IMR-90 (cell line): ENCODE measurements around the gene ZNF19. TPM values are rescaled to one million over a fixed set of nuclear protein-coding genes. Genes with fewer than 3 reads are reported as not detected.

Source experiments
- ATAC-seq: fragments of 200-7000 bp; cut with Tn5 transposase; 2 replicates; pipeline ENCODE4 v1.9.1; 2020; ENCODE audit warnings: low read depth, mild to moderate bottlenecking, moderate library complexity
- BruUV-seq: library from RNA; stranded (reverse); fragments of 400-500 nt; replicated peaks from 2 replicates; lab custom pipeline; 2021; lab: Mats Ljungman, UMichigan
- CTCF ChIA-PET: fragments of 300-600 bp; formaldehyde crosslinking; extraction: SDS; loops from one replicate; lab custom pipeline; 2021; ENCODE audit warnings: antibody characterized with exemption; lab: Yijun Ruan, JAX
- POLR2A ChIA-PET: fragments of 300-600 bp; sonication (Branson Sonifier 250); formaldehyde crosslinking; loops from one replicate; lab custom pipeline; 2022; ENCODE audit warnings: antibody characterized with exemption; ENCODE audit not compliant: unreplicated experiment; lab: Charles Lee
- DNase-seq: peaks from one replicate; pipeline ENCODE4 v3.0.0; 2013
- H2AFZ ChIP-seq: replicated peaks from 2 replicates; pipeline ENCODE3; 2013; ENCODE audit warnings: low read length, mild to moderate bottlenecking; ENCODE audit not compliant: poor library complexity
- H2AK5ac ChIP-seq: 2 replicates; pipeline ENCODE4 v1.6.1; 2013; ENCODE audit warnings: low read depth, low read length, inconsistent platforms
- H2AK9ac ChIP-seq: replicated peaks from 2 replicates; pipeline ENCODE3; 2013; ENCODE audit warnings: mild to moderate bottlenecking, low read depth, low read length, moderate library complexity; ENCODE audit not compliant: poor library complexity
- H2BK120ac ChIP-seq: 2 replicates; pipeline ENCODE4 v1.6.1; 2013; ENCODE audit warnings: low read depth, low read length, inconsistent platforms
- H2BK15ac ChIP-seq: 3 replicates; pipeline ENCODE4 v1.6.1; 2013; ENCODE audit warnings: low read depth, low read length, inconsistent platforms
- H2BK20ac ChIP-seq: 2 replicates; pipeline ENCODE4 v1.6.1; 2013; ENCODE audit warnings: low read depth, mild to moderate bottlenecking, inconsistent platforms, low read length, moderate library complexity
- H2BK5ac ChIP-seq: 2 replicates; pipeline ENCODE4 v1.6.1; 2013; ENCODE audit warnings: mild to moderate bottlenecking, low read depth, low read length, inconsistent platforms; ENCODE audit not compliant: poor library complexity, severe bottlenecking
- H3K14ac ChIP-seq: replicated peaks from 2 replicates; pipeline ENCODE4 v1.6.1; 2013; ENCODE audit warnings: low read depth, low read length, inconsistent platforms
- H3K18ac ChIP-seq: 2 replicates; pipeline ENCODE4 v1.6.1; 2013; ENCODE audit warnings: low read depth, low read length, control low read depth
- H3K23ac ChIP-seq: 2 replicates; pipeline ENCODE4 v1.6.1; 2013; ENCODE audit warnings: low read depth, low read length, inconsistent platforms
- H3K27ac ChIP-seq: 2 replicates; pipeline ENCODE4 v1.5.1; 2013; ENCODE audit warnings: mild to moderate bottlenecking, control low read depth, low read length; ENCODE audit not compliant: insufficient read depth
- H3K27me3 ChIP-seq: 2 replicates; pipeline ENCODE4 v1.6.1; 2013; ENCODE audit warnings: low read length; ENCODE audit not compliant: control insufficient read depth, insufficient read depth
- H3K36me3 ChIP-seq: 2 replicates; pipeline ENCODE4 v1.6.1; 2013; ENCODE audit warnings: low read length, mixed read lengths; ENCODE audit not compliant: control insufficient read depth, insufficient read depth
- H3K4ac ChIP-seq: 2 replicates; pipeline ENCODE4 v1.6.1; 2013; ENCODE audit warnings: low read depth, low read length, inconsistent platforms
- H3K4me1 ChIP-seq: 2 replicates; pipeline ENCODE4 v1.6.1; 2013; ENCODE audit warnings: low read length, mixed read lengths; ENCODE audit not compliant: control insufficient read depth, insufficient read depth
- H3K4me2 ChIP-seq: 2 replicates; pipeline ENCODE4 v1.6.1; 2013; ENCODE audit warnings: low read depth, mild to moderate bottlenecking, control low read depth, low read length, moderate library complexity
- H3K4me3 ChIP-seq: 2 replicates; pipeline ENCODE4 v1.5.1; 2013; ENCODE audit warnings: low read depth, mild to moderate bottlenecking, control low read depth, low read length, moderate library complexity; ENCODE audit not compliant: insufficient read depth
- H3K56ac ChIP-seq: 2 replicates; pipeline ENCODE4 v1.6.1; 2013; ENCODE audit warnings: low read length, inconsistent platforms; ENCODE audit not compliant: insufficient read depth; ENCODE audit errors: extremely low read depth
- H3K79me1 ChIP-seq, 2 experiments: 2 replicates each; pipeline ENCODE4 v1.6.1; 2013; ENCODE audit warnings: low read length in 2 of 2, inconsistent platforms in 1 of 2, low read depth in 1 of 2
- H3K9ac ChIP-seq: 2 replicates; pipeline ENCODE4 v1.6.1; 2013; ENCODE audit warnings: low read depth, low read length, control low read depth
- H3K9me1 ChIP-seq: 2 replicates; pipeline ENCODE4 v1.6.1; 2013; ENCODE audit warnings: low read length, inconsistent platforms; ENCODE audit not compliant: insufficient read depth
- H3K9me3 ChIP-seq: 2 replicates; pipeline ENCODE4 v1.6.1; 2013; ENCODE audit warnings: low read length; ENCODE audit not compliant: control insufficient read depth, insufficient read depth
- H4K20me1 ChIP-seq: 2 replicates; pipeline ENCODE4 v1.6.1; 2013; ENCODE audit warnings: low read length, inconsistent platforms; ENCODE audit not compliant: insufficient read depth
- H4K5ac ChIP-seq: 2 replicates; pipeline ENCODE4 v1.6.1; 2013; ENCODE audit warnings: mild to moderate bottlenecking, low read depth, low read length, control low read depth
- H4K8ac ChIP-seq, 2 experiments: 2 replicates each; pipeline ENCODE4 v1.6.1; 2013; ENCODE audit warnings: low read depth in 2 of 2, low read length in 2 of 2, control low read depth in 1 of 2, inconsistent platforms in 1 of 2
- H4K91ac ChIP-seq: 2 replicates; pipeline ENCODE4 v1.6.1; 2013; ENCODE audit warnings: low read depth, low read length, inconsistent platforms; ENCODE audit not compliant: insufficient read depth
- CEBPB ChIP-seq: IDR thresholded peaks from 2 replicates; pipeline ENCODE4 v1.6.1; 2012; ENCODE audit warnings: low read depth, low read length, improper control_type of control experiment
- CTCF ChIP-seq: conservative IDR thresholded peaks from 2 replicates; pipeline ENCODE4 v1.5.1; 2012; ENCODE audit warnings: mild to moderate bottlenecking, low read depth, low read length, improper control_type of control experiment
- ELK1 ChIP-seq: fragments of 150-350 bp; IDR thresholded peaks from 2 replicates; pipeline ENCODE4 v1.6.1; 2016; ENCODE audit warnings: low read depth, mild to moderate bottlenecking, low read length, moderate library complexity, borderline replicate concordance
- FOS ChIP-seq: fragments of 150-350 bp; IDR thresholded peaks from 2 replicates; pipeline ENCODE4 v1.6.1; 2016; ENCODE audit warnings: low read depth, low read length
- MAFK ChIP-seq: IDR thresholded peaks from 2 replicates; pipeline ENCODE4 v1.6.1; 2012; ENCODE audit warnings: low read depth, low read length, improper control_type of control experiment
- MAZ ChIP-seq: IDR thresholded peaks from 2 replicates; pipeline ENCODE4 v1.6.1; 2012; ENCODE audit warnings: low read depth, mild to moderate bottlenecking, low read length, improper control_type of control experiment, moderate library complexity, borderline replicate concordance
- MXI1 ChIP-seq: IDR thresholded peaks from 2 replicates; pipeline ENCODE4 v1.6.1; 2012; ENCODE audit warnings: low read depth, mild to moderate bottlenecking, low read length, moderate library complexity, borderline replicate concordance
- NFE2L2 ChIP-seq: fragments of 150-350 bp; IDR thresholded peaks from 2 replicates; pipeline ENCODE4 v1.6.1; 2016; ENCODE audit warnings: low read depth, mild to moderate bottlenecking, low read length
- POLR2A ChIP-seq: IDR thresholded peaks from 2 replicates; pipeline ENCODE4 v1.6.1; 2012; ENCODE audit warnings: mild to moderate bottlenecking, low read depth, low read length
- RAD21 ChIP-seq: IDR thresholded peaks from 2 replicates; pipeline ENCODE4 v1.6.1; 2012; ENCODE audit warnings: low read length, improper control_type of control experiment
- RCOR1 ChIP-seq: IDR thresholded peaks from 2 replicates; pipeline ENCODE4 v1.6.1; 2012; ENCODE audit warnings: mild to moderate bottlenecking, low read length, improper control_type of control experiment; ENCODE audit not compliant: insufficient replicate concordance
- RFX5 ChIP-seq: IDR thresholded peaks from 2 replicates; pipeline ENCODE4 v1.8.0; 2012; ENCODE audit warnings: low read depth, mild to moderate bottlenecking, low read length, moderate library complexity
- WGBS, 2 experiments: methylation state at CpG; one replicate each; pipeline versions ENCODE4 v1.1.5 to v1.1.7; 2013; ENCODE audit warnings: missing lambda C conversion rate in 2 of 2; ENCODE audit not compliant: insufficient read length in 1 of 2; ENCODE audit errors: extremely low coverage in 2 of 2; 5-methylcytosine and 5-hydroxymethylcytosine counted together
- dilution Hi-C: fragments of 300-500 bp; cut with HindIII; formaldehyde crosslinking; loops from one replicate; pipeline ENCODE4 v1.14.3; 2018; ENCODE audit warnings: low sequenced_read_pairs; ENCODE audit not compliant: unreplicated experiment
- in situ Hi-C: fragments of 300-500 bp; cut with MboI; formaldehyde crosslinking; loops from 3 replicates; pipeline ENCODE4 v1.14.3; 2019; ENCODE audit warnings: low sequenced_read_pairs, inconsistent platforms, mixed read lengths
- intact Hi-C: fragments of 100-400 bp; cut with micrococcal nuclease; formaldehyde crosslinking; loops from 2 replicates; pipeline ENCODE4 v1.10.0; 2022
- polyA plus RNA-seq, 3 experiments: library from polyadenylated mRNA; depleted of rRNA; stranded (reverse); fragments of >200 nt; gene quantifications; 2 replicates each; pipeline ENCODE4 v1.2.3, GENCODE V29; 2012; ENCODE audit warnings: low replicate concordance in 1 of 3
- total RNA-seq: library from RNA; depleted of rRNA; stranded (reverse); fragments of >200 nt; gene quantifications from 2 replicates; pipeline ENCODE4 v1.2.3, GENCODE V29; 2012

Gene ZNF19
- total and polyA plus RNA-seq, 2 of the 4 experiments (the other 2 are of a cell fraction) = 0.89 to 2.9 TPM

GRCh38 chr16:71439523-71439922, 49.6 kb downstream of the ZNF19 start:
- Histone ChIP-seq H2BK120ac (no peak overlapping the region), H3K9ac (no peak overlapping the region), H3K14ac (no peak overlapping the region), H3K4me2 (no peak overlapping the region), H4K5ac (no peak overlapping the region), H3K18ac (no peak overlapping the region), H3K23ac (no peak overlapping the region), H2BK5ac (no peak overlapping the region), H3K79me1 (no peaks in the 10 kb centered on the region), H4K8ac (no peak overlapping the region), H3K27ac (no peak overlapping the region), H3K4ac (no peak overlapping the region), H4K91ac (no peak overlapping the region), H3K9me3 (peaks cover 28% of the 10 kb centered on the region), H3K4me3 (no peak overlapping the region), H3K36me3 (no peaks in the 10 kb centered on the region), H2BK20ac (no peak overlapping the region), H2AK9ac (no peak overlapping the region), H2AK5ac (no peak overlapping the region), H3K56ac (no peak overlapping the region), H2AFZ (no peak overlapping the region), H3K27me3 (peaks cover 1% of the 10 kb centered on the region), H4K20me1 (no peaks in the 10 kb centered on the region), H3K9me1 (no peaks in the 10 kb centered on the region), H2BK15ac (no peak overlapping the region), H3K4me1 (no peaks in the 10 kb centered on the region)
- in situ Hi-C loops (no loop called here), dilution Hi-C loops (no loop called here), intact Hi-C loops (no loop called here)
- TF ChIP-seq MAZ = no peak
- no peak for TF ChIP-seq RCOR1
- no peak for TF ChIP-seq RAD21
- no peak for TF ChIP-seq NFE2L2
- no peak for TF ChIP-seq RFX5
- no peak for TF ChIP-seq CEBPB
- TF ChIP-seq ELK1 = no peak
- no peak for TF ChIP-seq CTCF
- no peak for TF ChIP-seq MAFK
- no peak for TF ChIP-seq POLR2A
- TF ChIP-seq FOS = no peak
- no peak for TF ChIP-seq MXI1
- no CpG with 5 or more reads among the region's 3 CpGs for WGBS, 2 experiments
- POLR2A ChIA-PET = no interaction called here
- no TSS peak for BruUV-seq
- ATAC-seq (peak; percentile 24; the same call in 1 of the 2 replicates), DNase-seq (no peak)
- CTCF ChIA-PET = no interaction called here
